KMS-11 (cell line): ENCODE data around the gene CCDC85A.
"Not testable (repeated sequence)": the region's sequence is repeated elsewhere in the genome, so short reads cannot be mapped to it uniquely, and the experiment has no call there.

Source experiments
- H2AFZ ChIP-seq: fragments of 200-600 bp; sonication (generic); 2 replicates; pipeline ENCODE4 v1.6.1; 2016; ENCODE audit warnings: antibody characterized with exemption, mixed run types, low read depth
- H3K27ac ChIP-seq: fragments of 200-600 bp; sonication (generic); 2 replicates; pipeline ENCODE4 v1.6.1; 2016; ENCODE audit warnings: mild to moderate bottlenecking, mixed run types
- H3K27me3 ChIP-seq: fragments of 200-600 bp; sonication (generic); 2 replicates; pipeline ENCODE4 v1.6.1; 2017; ENCODE audit warnings: mild to moderate bottlenecking, low read depth, mixed run types, moderate library complexity; ENCODE audit not compliant: insufficient read depth
- H3K36me3 ChIP-seq: fragments of 200-600 bp; sonication (generic); 2 replicates; pipeline ENCODE4 v1.6.1; 2017; ENCODE audit warnings: mild to moderate bottlenecking, mixed run types; ENCODE audit not compliant: insufficient read depth
- H3K4me1 ChIP-seq: fragments of 200-600 bp; sonication (generic); 2 replicates; pipeline ENCODE4 v1.6.1; 2016; ENCODE audit warnings: mild to moderate bottlenecking, low read depth, mixed run types; ENCODE audit not compliant: poor library complexity, severe bottlenecking
- H3K4me2 ChIP-seq: fragments of 200-600 bp; sonication (generic); 2 replicates; pipeline ENCODE4 v1.7.0; 2016; ENCODE audit warnings: mild to moderate bottlenecking, mixed run types
- H3K4me3 ChIP-seq: fragments of 200-600 bp; sonication (generic); IDR thresholded peaks from 2 replicates; pipeline ENCODE4 v1.6.1; 2017; ENCODE audit warnings: low read depth, low read length, mixed read lengths; ENCODE audit not compliant: insufficient read depth
- H3K79me2 ChIP-seq: fragments of 200-600 bp; sonication (generic); 2 replicates; pipeline ENCODE4 v1.6.1; 2016; ENCODE audit warnings: low read depth, mixed run types; ENCODE audit not compliant: insufficient read depth
- H3K9ac ChIP-seq: fragments of 200-600 bp; sonication (generic); 2 replicates; pipeline ENCODE4 v1.6.1; 2016; ENCODE audit warnings: mild to moderate bottlenecking, mixed run types
- H4K20me1 ChIP-seq: fragments of 200-600 bp; sonication (generic); 2 replicates; pipeline ENCODE4 v1.6.1; 2016; ENCODE audit warnings: mild to moderate bottlenecking, mixed run types; ENCODE audit not compliant: insufficient read depth
- CTCF ChIP-seq: fragments of 200-600 bp; sonication (generic); conservative IDR thresholded peaks from 2 replicates; pipeline ENCODE4 v1.6.1; 2017; ENCODE audit warnings: low read depth, mild to moderate bottlenecking, antibody characterized with exemption, low read length, moderate library complexity, mixed read lengths

CCDC85A gene

GRCh38 chr2:56151841-56152240 lies 31.9 kb upstream of the CCDC85A start:
- no peak overlapping the region for H3K27ac ChIP-seq
- no peak overlapping the region for H3K4me2 ChIP-seq
- no peak overlapping the region for H3K9ac ChIP-seq
- no peak overlapping the region for H2AFZ ChIP-seq
- H4K20me1 ChIP-seq: no peaks in the 10 kb centered on the region
- H3K79me2 ChIP-seq: no peaks in the 10 kb centered on the region
- peaks cover 33% of the 10 kb centered on the region for H3K4me1 ChIP-seq
- no peaks in the 10 kb centered on the region for H3K36me3 ChIP-seq
- H3K4me3 ChIP-seq: no peak overlapping the region
- H3K27me3 ChIP-seq: no peaks in the 10 kb centered on the region
- no peak for TF ChIP-seq CTCF

- Histone ChIP-seq H3K27ac (no peak overlapping the region), H3K4me3 (no peak overlapping the region), H3K36me3 (no peaks in the 10 kb centered on the region), H3K27me3 (no peaks in the 10 kb centered on the region), H3K4me1 (no peaks in the 10 kb centered on the region), H3K79me2 (no peaks in the 10 kb centered on the region), H2AFZ (no peak overlapping the region), H4K20me1 (no peaks in the 10 kb centered on the region), H3K9ac (no peak overlapping the region), H3K4me2 (no peak overlapping the region)
- no peak for TF ChIP-seq CTCF
Measured at GRCh38 chr2:56155188-56155587, 28.6 kb upstream of the CCDC85A start.

GRCh38 chr2:56159875-56160274 lies 23.9 kb upstream of the CCDC85A start:
- not testable (repeated sequence) for H3K27me3 ChIP-seq, H4K20me1 ChIP-seq, H3K4me3 ChIP-seq, H3K9ac ChIP-seq, H3K27ac ChIP-seq, H3K36me3 ChIP-seq, H2AFZ ChIP-seq, H3K79me2 ChIP-seq, H3K4me2 ChIP-seq, H3K4me1 ChIP-seq

- H3K4me2 ChIP-seq: no peak overlapping the region
- no peaks in the 10 kb centered on the region for H3K79me2 ChIP-seq
- H3K36me3 ChIP-seq: no peaks in the 10 kb centered on the region
- H2AFZ ChIP-seq: no peak overlapping the region
- H3K4me1 ChIP-seq: no peaks in the 10 kb centered on the region
- H3K9ac ChIP-seq: no peak overlapping the region
- H3K27ac ChIP-seq: no peak overlapping the region
- no peaks in the 10 kb centered on the region for H3K27me3 ChIP-seq
- no peak for TF ChIP-seq CTCF
- H4K20me1 ChIP-seq: no peaks in the 10 kb centered on the region
- no peak overlapping the region for H3K4me3 ChIP-seq
Measured at GRCh38 chr2:56167616-56168562, 15.9 kb upstream of the CCDC85A start.

- no peaks in the 10 kb centered on the region for H3K27me3 ChIP-seq
- no peak overlapping the region for H3K4me3 ChIP-seq
- H2AFZ ChIP-seq: no peak overlapping the region
- H3K79me2 ChIP-seq: no peaks in the 10 kb centered on the region
- no peaks in the 10 kb centered on the region for H3K4me1 ChIP-seq
- no peak overlapping the region for H3K4me2 ChIP-seq
- no peaks in the 10 kb centered on the region for H3K36me3 ChIP-seq
- no peak overlapping the region for H3K9ac ChIP-seq
- H3K27ac ChIP-seq: no peak overlapping the region
- H4K20me1 ChIP-seq: no peaks in the 10 kb centered on the region
- TF ChIP-seq CTCF: no peak
Measured at GRCh38 chr2:56169521-56169920, 14.3 kb upstream of the CCDC85A start.
